T47D (cell line): ENCODE data around the gene CMSS1.

Experiments
- DNase-seq, 2 experiments: peaks; one replicate each; pipeline versions ENCODE4 v3.0.0 to v3.0.0-alpha.2; 2011 to 2012; ENCODE audit warnings: low read depth in 1 of 2, low spot score in 1 of 2
- JUND ChIP-seq: IDR thresholded peaks from 2 replicates; pipeline ENCODE4 v1.6.1; 2012; ENCODE audit warnings: low read depth
- in situ Hi-C: cut with HindIII; loops from 2 replicates; pipeline ENCODE4 v1.10.0; 2016; ENCODE audit warnings: low sequenced_read_pairs, low pct_unique_long_range_greater_than_20kb

CMSS1 gene

GRCh38 chr3:99931059-99931458, 113.4 kb downstream of the CMSS1 start:
- no peak for DNase-seq
- in situ Hi-C loops: no loop called here
- TF ChIP-seq JUND: no peak

GRCh38 chr3:99933971-99934750, 116.5 kb downstream of the CMSS1 start:
- in situ Hi-C loops: no loop called here
- no peak for TF ChIP-seq JUND
- no peak for DNase-seq

- no peak for DNase-seq
- TF ChIP-seq JUND: no peak
- in situ Hi-C loops: no loop called here
These were observed 117.5 kb downstream of the CMSS1 start for GRCh38 chr3:99934975-99935797.

GRCh38 chr3:99938270-99938911, 120.7 kb downstream of the CMSS1 start:
- TF ChIP-seq JUND: no peak
- in situ Hi-C loops: no loop called here
- DNase-seq: no peak

- DNase-seq: no peak
- in situ Hi-C loops: no loop called here
- TF ChIP-seq JUND: no peak
These were observed 122.2 kb downstream of the CMSS1 start for GRCh38 chr3:99939876-99940275.

- DNase-seq: no peak
- no peak for TF ChIP-seq JUND
- in situ Hi-C loops: no loop called here
These were observed 122.7 kb downstream of the CMSS1 start for GRCh38 chr3:99940350-99940749.

GRCh38 chr3:99941211-99941610, 123.5 kb downstream of the CMSS1 start:
- in situ Hi-C loops: no loop called here
- DNase-seq: no peak
- TF ChIP-seq JUND: no peak

GRCh38 chr3:99943931-99944761, 126.5 kb downstream of the CMSS1 start:
- in situ Hi-C loops: no loop called here
- no peak for TF ChIP-seq JUND
- DNase-seq: no peak

- DNase-seq: peak in 1 of 2 experiments; percentile 53
- no peak for TF ChIP-seq JUND
- in situ Hi-C loops: no loop called here
These were observed 127.8 kb downstream of the CMSS1 start for GRCh38 chr3:99945328-99945995.

- no peak for TF ChIP-seq JUND
- in situ Hi-C loops: no loop called here
- no peak for DNase-seq
These were observed 129.7 kb downstream of the CMSS1 start for GRCh38 chr3:99947356-99947755.

- DNase-seq: no peak
- in situ Hi-C loops: no loop called here
- no peak for TF ChIP-seq JUND
These were observed 130.9 kb downstream of the CMSS1 start for GRCh38 chr3:99948467-99949089.
